ENCODE data around the gene KRT39.

DNA sequence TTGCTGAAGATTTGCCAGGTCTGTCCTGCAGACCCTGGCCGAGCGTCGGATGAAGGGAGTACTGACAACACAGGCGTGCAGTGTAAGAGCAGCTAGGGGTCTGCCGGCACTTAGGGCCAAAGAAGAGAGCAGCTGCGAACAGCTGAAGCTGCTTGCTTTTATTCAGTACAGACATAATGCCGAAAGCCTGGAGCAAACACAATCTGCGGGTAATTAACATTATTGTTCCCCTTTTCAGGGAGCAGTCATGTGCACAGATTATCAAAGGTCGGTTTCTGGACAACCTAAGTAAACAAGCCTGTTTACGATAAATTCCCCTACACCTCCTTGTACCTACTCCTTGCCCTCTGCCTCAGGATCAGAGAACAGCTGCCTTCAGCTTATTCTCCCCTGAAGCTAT, 17.3 kb downstream of the KRT39 start:
- TF ChIP-seq CTCF (IDR thresholded peaks at IDR 0.05; ENCODE audit: borderline replicate concordance, extremely low read depth, low read length, poor library complexity, severe bottlenecking) (no peak), EZH2 (IDR thresholded peaks at IDR 0.05; ENCODE audit: borderline replicate concordance, low read depth, low read length, severe bottlenecking) (no peak)

All from DND-41 (cell line).